Uterus (tissue), 4 donors: Measurements from ENCODE around the gene IL9R. TPM values are rescaled to one million over a fixed set of nuclear protein-coding genes. Genes with fewer than 3 reads are reported as not detected.
A peak's percentile ranks its signal among the peaks of the same experiment; 100 is the strongest.
"Not testable (repeated sequence)": the region's sequence is repeated elsewhere in the genome, so short reads cannot be mapped to it uniquely, and the experiment has no call there.

Experiments
- DNase-seq, 2 donors: peaks; one replicate each; pipeline ENCODE4 v3.0.0-alpha.2; 2019 to 2020
- H3K27ac ChIP-seq, 2 donors: fragments of 200-600 bp; sonication (generic); 1 replicate in 1 of 2; 2 replicates in 1 of 2; pipeline ENCODE4 v1.5.1; 2016 to 2018
- H3K27me3 ChIP-seq, 2 donors: fragments of 200-600 bp; sonication (generic); one replicate each; pipeline ENCODE4 v1.5.1; 2018 to 2019; ENCODE audit warnings: control low read depth in 1 of 2
- H3K36me3 ChIP-seq, 2 donors: fragments of 200-600 bp; sonication (generic); one replicate each; pipeline ENCODE4 v1.5.1; 2019; ENCODE audit warnings: control low read depth in 1 of 2
- H3K4me1 ChIP-seq, 2 donors: fragments of 200-600 bp; sonication (generic); one replicate each; pipeline ENCODE4 v1.5.1; 2018 to 2019; ENCODE audit warnings: control low read depth in 1 of 2
- H3K4me3 ChIP-seq, 2 donors: fragments of 200-600 bp; sonication (generic); 1 replicate in 1 of 2; 2 replicates in 1 of 2; pipeline ENCODE4 v1.5.1; 2018 to 2019; ENCODE audit warnings: mild to moderate bottlenecking in 1 of 2
- H3K9me3 ChIP-seq, 2 donors: fragments of 200-600 bp; sonication (generic); one replicate each; pipeline ENCODE4 v1.5.1; 2019; ENCODE audit warnings: control low read depth in 1 of 2
- POLR2A ChIP-seq, 2 donors: fragments of 450-650 bp; IDR thresholded peaks; one replicate each; pipeline ENCODE4 v1.6.1; 2016; ENCODE audit warnings: antibody characterized with exemption in 2 of 2, mild to moderate bottlenecking in 1 of 2, moderate library complexity in 1 of 2
- intact Hi-C: fragments of 100-400 bp; cut with DNase I; formaldehyde crosslinking; loops from one replicate; pipeline ENCODE4 v1.15.1; 2023; ENCODE audit warnings: low total_unique reads
- total RNA-seq, 4 donors: library from RNA; depleted of rRNA in 3 of 4; stranded (reverse); fragments of >200 nt in 3 of 4; gene quantifications; one replicate each; pipeline versions ENCODE4 v1.1.0 to v1.2.4, GENCODE V29; 2014 to 2023
- TF ChIP-seq, protein P1 (sequence below), 4 experiments: fragments of 200-600 bp in 2 of 4; fragments of 450-650 bp in 2 of 4; sonication (generic) in 2 of 4; IDR thresholded peaks; one replicate each; pipeline ENCODE4 v1.5.1; 2016 to 2019; ENCODE audit warnings: antibody characterized with exemption in 4 of 4, mild to moderate bottlenecking in 2 of 4, moderate library complexity in 1 of 4
- donor health status: DM: yes; HTN: yes; CAD: no.

Gene IL9R
- total RNA-seq, 4 donors from 2014 or later: 0.14 TPM; not detected in 3

DNA sequence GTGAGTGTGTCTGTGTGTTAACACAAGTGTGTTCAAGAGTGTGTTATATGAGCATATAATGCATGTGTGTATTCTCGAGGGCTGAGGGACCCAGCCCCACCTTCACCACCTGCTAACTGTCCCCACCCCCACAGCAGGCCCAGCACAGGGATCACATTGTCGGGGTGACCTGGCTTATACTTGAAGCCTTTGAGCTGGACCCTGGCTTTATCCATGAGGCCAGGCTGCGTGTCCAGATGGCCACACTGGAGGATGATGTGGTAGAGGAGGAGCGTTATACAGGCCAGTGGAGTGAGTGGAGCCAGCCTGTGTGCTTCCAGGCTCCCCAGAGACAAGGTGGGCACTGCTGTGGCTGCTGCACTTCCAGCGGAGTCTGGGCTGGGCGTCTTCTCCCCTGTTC, 7.6 kb downstream of the IL9R start:
- no peak overlapping the region for H3K27ac ChIP-seq
- no peaks in the 10 kb centered on the region for H3K9me3 ChIP-seq
- H3K4me1 ChIP-seq: no peaks in the 10 kb centered on the region
- no peaks in the 10 kb centered on the region for H3K27me3 ChIP-seq
- no peak for DNase-seq
- intact Hi-C loops: no loop called here
- no peak overlapping the region for H3K4me3 ChIP-seq
- no peaks in the 10 kb centered on the region for H3K36me3 ChIP-seq
- TF ChIP-seq, protein P1, sequence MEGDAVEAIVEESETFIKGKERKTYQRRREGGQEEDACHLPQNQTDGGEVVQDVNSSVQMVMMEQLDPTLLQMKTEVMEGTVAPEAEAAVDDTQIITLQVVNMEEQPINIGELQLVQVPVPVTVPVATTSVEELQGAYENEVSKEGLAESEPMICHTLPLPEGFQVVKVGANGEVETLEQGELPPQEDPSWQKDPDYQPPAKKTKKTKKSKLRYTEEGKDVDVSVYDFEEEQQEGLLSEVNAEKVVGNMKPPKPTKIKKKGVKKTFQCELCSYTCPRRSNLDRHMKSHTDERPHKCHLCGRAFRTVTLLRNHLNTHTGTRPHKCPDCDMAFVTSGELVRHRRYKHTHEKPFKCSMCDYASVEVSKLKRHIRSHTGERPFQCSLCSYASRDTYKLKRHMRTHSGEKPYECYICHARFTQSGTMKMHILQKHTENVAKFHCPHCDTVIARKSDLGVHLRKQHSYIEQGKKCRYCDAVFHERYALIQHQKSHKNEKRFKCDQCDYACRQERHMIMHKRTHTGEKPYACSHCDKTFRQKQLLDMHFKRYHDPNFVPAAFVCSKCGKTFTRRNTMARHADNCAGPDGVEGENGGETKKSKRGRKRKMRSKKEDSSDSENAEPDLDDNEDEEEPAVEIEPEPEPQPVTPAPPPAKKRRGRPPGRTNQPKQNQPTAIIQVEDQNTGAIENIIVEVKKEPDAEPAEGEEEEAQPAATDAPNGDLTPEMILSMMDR (IDR thresholded peaks at IDR 0.05): no peak
- TF ChIP-seq POLR2A (IDR thresholded peaks at IDR 0.05): no peak

DNA sequence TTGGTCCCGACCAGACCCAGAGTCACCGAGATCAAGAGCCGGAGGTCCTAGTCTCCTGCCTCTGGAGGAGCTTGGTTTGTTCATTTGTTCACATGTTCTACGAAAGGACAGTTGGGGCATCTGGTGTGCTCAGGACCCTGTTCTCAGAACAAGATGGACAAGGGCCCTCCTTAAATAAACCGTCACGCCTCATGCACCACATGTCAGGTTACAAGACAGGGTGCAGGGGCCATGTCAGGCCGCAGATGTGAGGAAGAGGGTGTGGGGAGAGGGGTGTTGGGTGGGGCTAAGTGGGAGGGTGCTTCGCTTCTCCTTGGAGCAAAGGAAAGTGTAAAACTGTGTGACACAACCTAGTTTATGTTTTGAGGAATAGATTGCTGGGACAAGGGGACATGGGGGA, 9.0 kb downstream of the IL9R start:
- H3K4me1 ChIP-seq, intact Hi-C loops, H3K4me3 ChIP-seq, H3K27me3 ChIP-seq, H3K27ac ChIP-seq, DNase-seq, H3K9me3 ChIP-seq, H3K36me3 ChIP-seq: not testable (repeated sequence)

DNA sequence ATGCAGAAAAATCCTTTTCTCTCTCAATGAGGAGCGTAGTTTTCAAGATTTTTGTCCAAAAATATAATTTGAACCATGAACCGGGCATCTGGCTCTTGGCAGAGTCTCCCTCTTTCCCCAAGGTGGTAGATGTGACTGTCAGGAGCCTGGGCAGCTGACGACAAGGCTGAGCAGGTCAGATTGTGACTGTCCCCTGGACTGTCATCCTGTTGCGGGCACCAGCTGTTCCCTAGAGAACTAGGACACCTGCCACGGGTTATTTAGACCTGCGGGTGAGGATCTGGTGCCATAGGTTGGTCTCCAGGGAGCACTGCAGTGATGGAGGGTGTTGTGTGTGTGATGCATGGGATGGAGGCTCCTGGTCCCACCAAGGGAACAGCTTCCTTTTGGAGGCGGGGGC, 10.9 kb downstream of the IL9R start:
- intact Hi-C loops, H3K27ac ChIP-seq, H3K36me3 ChIP-seq, H3K4me3 ChIP-seq, H3K27me3 ChIP-seq, DNase-seq, H3K4me1 ChIP-seq, H3K9me3 ChIP-seq: not testable (repeated sequence)

DNA sequence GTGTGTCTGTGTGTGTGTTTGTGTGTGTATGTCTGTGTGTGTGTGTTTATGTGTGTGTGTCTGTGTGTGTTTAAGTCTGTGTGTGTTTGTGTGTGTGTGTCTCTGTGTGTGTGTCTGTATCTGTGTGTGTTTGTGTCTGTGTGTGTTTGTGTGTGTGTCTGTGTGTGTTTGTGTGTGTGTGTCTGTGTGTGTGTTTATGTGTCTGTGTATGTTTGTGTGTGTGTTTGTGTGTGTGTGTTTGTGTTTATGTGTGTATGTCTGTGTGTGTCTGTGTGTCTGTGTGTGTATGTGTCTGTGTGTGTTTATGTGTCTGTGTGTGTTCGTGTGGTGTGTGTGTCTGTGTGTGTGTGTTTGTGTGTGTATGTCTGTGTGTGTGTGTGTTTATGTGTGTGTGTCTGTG, 11.4 kb downstream of the IL9R start:
- no peaks in the 10 kb centered on the region for H3K4me1 ChIP-seq
- no peaks in the 10 kb centered on the region for H3K9me3 ChIP-seq
- no peaks in the 10 kb centered on the region for H3K36me3 ChIP-seq
- intact Hi-C loops: no loop called here
- no peak for DNase-seq
- no peak for TF ChIP-seq POLR2A (IDR thresholded peaks at IDR 0.05)
- TF ChIP-seq, protein P1 (IDR thresholded peaks at IDR 0.05): no peak
- H3K27ac ChIP-seq: no peak overlapping the region
- H3K27me3 ChIP-seq: no peaks in the 10 kb centered on the region
- H3K4me3 ChIP-seq: no peak overlapping the region

DNA sequence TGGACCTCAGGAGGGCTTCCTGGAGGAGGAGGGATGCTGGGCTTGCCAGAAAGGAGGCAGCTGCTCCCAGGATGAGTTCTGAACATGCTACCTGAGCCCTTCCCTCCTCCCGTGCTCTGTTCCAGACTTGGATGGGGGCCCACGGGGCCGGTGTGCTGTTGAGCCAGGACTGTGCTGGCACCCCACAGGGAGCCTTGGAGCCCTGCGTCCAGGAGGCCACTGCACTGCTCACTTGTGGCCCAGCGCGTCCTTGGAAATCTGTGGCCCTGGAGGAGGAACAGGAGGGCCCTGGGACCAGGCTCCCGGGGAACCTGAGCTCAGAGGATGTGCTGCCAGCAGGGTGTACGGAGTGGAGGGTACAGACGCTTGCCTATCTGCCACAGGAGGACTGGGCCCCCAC, 12.2 kb downstream of the IL9R start:
- H3K4me1 ChIP-seq, H3K9me3 ChIP-seq, H3K27me3 ChIP-seq, H3K4me3 ChIP-seq, intact Hi-C loops, H3K36me3 ChIP-seq, DNase-seq, H3K27ac ChIP-seq: not testable (repeated sequence)

DNA sequence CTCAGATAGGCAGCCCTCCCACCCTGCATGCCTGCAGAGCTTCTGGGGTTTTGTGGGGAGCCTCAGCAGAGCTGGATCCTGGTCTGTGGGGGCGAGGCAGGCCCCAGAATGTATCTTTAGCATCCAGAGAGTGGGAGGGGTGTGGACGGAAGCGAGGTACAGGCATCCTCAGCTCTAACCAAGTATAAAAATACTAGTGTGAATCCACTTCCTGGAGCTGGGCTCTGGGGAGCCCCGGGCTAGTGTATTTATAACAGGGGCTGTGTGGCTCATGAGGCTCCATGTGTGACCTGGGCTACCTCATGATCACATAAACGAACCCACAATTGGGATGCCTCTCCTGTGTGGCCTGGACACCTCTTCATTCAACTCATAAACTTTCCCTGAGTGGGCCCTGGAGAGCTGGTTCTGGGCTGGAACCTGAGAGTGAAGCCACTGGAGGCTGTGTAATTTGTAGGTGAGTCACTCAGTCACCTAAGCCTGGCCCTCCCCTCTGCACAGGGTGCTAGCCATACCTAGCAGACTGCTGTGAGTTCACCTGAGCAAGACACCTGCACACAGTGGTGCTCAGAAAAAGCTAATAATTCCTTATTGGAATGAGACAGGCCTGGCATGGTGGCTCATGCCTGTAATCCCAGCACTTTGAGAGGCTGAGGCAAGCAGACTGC, 15.9 kb downstream of the IL9R start:
- H3K9me3 ChIP-seq, H3K36me3 ChIP-seq, intact Hi-C loops, H3K27ac ChIP-seq, H3K27me3 ChIP-seq, H3K4me1 ChIP-seq, H3K4me3 ChIP-seq, DNase-seq: not testable (repeated sequence)

DNA sequence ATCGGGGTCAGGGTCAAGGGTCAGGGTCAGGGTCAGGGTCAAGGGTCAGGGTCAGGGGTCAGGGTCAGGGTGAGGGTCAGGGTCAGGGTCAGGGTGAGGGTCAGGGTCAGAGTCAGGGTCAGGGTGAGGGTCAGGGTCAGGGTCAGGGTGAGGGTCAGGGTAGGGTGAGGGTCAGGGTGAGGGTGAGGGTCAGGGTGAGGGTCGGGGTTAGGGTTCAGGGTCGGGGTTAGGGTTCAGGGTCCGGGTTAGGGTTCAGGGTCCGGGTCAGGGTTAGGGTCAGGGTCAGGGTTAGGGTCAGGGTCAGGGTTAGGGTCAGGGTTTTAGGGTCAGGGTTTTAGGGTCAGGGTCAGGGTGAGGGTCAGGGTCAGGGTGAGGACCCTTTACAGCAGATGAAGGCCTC, 22.4 kb downstream of the IL9R start:
- DNase-seq, H3K36me3 ChIP-seq, H3K4me1 ChIP-seq, H3K27me3 ChIP-seq, H3K9me3 ChIP-seq, H3K27ac ChIP-seq, intact Hi-C loops, H3K4me3 ChIP-seq: not testable (repeated sequence)

DNA sequence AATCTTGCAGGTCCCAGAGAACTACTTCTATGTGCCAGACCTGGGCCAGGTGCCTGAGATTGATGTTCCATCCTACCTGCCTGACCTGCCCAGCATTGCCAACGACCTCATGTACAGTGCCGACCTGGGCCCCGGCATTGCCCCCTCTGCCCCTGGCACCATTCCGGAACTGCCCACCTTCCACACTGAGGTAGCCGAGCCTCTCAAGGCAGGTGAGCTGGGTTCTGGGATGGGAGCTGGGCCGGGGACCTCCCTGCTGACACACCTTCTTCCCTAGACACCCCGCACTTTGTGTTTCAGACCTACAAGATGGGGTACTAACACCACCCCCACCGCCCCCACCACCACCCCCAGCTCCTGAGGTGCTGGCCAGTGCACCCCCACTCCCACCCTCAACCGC, 25.5 kb downstream of the IL9R start:
- H3K4me3 ChIP-seq, H3K9me3 ChIP-seq, H3K4me1 ChIP-seq, H3K27me3 ChIP-seq, H3K36me3 ChIP-seq, intact Hi-C loops, H3K27ac ChIP-seq: not testable (repeated sequence)
- peak in 1 of 2 donors; percentile 36 for DNase-seq

DNA sequence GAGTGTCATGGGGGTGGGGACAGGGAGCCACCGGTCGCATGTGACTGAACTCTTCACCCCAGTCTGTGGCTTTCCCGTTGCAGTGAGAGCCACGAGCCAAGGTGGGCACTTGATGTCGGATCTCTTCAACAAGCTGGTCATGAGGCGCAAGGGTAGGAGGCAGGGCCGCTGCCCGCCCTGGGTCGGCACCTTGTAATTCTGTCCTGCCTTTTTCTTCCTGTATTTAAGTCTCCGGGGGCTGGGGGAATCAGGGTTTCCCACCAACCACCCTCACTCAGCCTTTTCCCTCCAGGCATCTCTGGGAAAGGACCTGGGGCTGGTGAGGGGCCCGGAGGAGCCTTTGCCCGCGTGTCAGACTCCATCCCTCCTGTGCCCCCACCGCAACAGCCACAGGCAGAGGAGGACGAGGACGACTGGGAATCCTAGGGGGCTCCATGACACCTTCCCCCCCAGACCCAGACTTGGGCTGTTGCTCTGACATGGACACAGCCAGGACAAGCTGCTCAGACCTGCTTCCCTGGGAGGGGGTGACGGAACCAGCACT, 27.5 kb downstream of the IL9R start:
- H3K4me3 ChIP-seq, H3K36me3 ChIP-seq, H3K4me1 ChIP-seq, intact Hi-C loops, DNase-seq, H3K27ac ChIP-seq, H3K9me3 ChIP-seq, H3K27me3 ChIP-seq: not testable (repeated sequence)

DNA sequence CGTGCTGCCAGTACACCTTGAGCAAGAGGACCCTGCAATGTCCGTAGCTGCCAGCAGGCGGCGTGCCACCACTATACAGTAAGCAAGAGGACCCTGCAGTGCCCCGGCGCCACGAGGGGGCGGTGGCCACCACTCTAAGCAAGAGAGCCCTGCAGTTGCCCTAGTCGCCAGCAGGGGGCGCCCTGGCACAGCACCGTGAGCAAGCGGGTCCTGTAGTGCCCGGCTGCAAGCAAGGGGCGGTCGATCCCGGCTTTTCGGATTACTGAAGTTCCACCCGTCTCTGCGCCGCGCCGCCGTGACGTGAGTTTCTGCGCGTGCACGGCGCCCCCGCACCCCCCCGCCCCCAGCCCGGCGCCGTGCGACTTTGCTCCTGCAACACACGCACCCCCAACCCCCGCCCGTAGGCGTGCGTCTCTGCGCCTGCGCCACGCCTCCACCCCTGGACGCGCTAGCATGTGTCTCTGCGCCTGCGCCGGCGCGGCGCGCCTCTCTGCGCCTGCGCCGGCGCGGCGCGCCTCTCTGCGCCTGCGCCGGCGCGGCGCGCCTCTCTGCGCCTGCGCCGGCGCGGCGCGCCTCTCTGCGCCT, 31.2 kb downstream of the IL9R start:
- H3K9me3 ChIP-seq, H3K4me1 ChIP-seq, DNase-seq, intact Hi-C loops, H3K36me3 ChIP-seq, H3K27me3 ChIP-seq, H3K4me3 ChIP-seq, H3K27ac ChIP-seq: not testable (repeated sequence)

DNA sequence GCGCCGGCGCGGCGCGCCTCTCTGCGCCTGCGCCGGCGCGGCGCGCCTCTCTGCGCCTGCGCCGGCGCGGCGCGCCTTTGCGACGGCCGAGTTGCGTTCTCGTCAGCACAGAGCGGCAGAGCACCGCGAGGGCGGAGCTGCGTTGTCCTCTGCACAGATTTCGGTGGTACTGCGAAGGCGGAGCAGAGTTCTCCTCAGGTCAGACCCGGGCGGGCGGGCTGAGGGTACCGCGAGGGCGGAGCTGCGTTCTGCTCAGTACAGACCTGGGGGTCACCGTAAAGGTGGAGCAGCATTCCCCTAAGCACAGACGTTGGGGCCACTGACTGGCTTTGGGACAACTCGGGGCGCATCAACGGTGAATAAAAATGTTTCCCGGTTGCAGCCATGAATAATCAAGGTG, 31.8 kb downstream of the IL9R start:
- H3K27ac ChIP-seq, H3K4me1 ChIP-seq, H3K4me3 ChIP-seq, intact Hi-C loops, DNase-seq, H3K9me3 ChIP-seq, H3K36me3 ChIP-seq, H3K27me3 ChIP-seq: not testable (repeated sequence)
